ENCODE measurements around the gene PYROXD2.
"Not testable (repeated sequence)": the region's sequence is repeated elsewhere in the genome, so short reads cannot be mapped to it uniquely, and the experiment has no call there.

The PYROXD2 gene

DNA sequence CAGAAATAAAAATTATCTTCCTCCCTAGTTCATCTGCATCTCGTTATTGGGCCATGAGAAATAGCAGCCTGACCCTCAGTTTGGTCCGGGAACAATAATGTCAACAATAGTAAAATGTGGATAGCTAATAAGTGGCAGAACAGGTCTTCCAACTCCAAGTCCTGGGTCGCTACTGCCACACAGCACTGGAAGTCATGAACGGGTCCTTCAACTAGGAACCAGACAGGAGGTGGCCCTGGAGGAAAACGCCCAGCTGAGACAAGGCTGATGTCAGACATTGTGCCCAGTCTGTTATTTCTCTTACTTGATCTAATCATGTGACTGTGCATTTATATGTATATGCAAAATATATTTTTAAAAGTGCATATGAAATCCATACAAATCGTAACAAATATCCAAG is 51.8 kb downstream of the PYROXD2 start:
- no peak for DNase-seq

DNA sequence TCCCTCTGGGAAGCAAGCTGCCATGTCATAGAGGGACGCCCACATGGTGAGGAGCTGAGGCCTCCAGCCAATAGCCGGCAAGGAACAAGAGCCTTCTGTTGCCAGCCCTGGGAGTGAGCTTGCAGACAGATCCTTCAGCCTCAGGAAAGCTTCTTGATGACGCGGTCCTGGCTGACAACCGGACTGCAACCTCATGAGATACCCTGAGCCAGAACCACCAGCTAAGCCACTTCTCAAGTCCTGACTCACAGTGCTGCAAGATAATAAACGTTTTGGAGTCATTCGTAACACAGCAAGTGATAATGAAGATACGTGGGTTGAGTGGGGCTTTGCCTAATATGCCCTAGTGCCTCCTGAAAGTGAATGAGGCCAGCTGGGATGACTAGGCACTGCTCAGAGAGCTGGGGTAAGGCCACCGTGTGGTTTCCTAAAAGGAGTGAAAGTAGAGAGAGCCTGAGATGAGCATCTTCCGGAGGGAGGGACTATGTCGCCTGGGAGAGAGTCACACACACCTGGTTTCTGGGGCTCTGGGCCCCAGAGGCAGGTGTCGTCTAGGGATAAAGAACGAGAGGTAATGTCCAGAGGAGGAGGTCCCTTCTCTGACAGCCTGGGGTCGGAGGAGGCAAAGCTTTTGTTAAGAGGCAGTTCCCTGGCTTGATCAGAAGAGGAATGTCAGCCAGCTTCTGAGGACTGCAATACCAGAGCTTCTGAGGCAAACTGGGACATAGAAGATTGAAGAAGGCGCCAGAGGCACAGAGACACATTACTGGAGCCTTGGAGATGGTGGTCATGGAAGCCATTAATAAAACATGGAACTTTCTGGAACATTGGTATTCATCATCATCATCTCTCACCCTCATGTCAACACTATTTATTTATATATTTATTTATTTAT is 53.6 kb downstream of the PYROXD2 start:
- DNase-seq, result peak; percentile 80

DNA sequence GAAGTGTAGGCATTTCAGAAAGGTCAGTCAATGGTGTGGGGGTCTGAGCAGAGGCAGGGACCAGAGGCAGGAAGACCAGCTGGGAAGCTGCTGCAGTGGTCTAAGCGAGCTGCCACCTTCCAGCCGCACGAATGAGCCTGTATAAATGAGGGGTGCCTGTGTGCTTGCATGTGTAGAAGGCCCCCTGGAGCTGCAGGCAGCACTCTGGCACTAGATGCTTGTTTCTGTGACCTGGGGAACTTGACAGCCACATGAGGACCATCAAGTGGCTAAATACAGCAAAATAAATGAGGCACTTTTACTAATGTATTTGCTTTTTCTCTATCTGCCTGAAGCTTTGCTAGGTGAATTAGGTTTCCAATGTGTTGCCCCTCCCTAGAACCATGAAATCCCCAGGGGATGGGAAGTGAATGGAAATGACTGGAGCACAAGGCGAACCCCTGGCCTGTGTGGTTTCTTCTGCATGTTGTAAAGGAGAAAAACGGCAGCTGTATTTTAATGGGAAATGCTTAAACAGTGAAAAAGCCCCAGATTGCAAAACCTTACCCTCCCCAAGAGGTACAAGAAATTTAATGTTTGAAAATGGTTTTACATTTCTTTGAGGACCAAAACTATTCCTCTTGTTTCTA is 57.7 kb downstream of the PYROXD2 start:
- DNase-seq, result no peak

DNA sequence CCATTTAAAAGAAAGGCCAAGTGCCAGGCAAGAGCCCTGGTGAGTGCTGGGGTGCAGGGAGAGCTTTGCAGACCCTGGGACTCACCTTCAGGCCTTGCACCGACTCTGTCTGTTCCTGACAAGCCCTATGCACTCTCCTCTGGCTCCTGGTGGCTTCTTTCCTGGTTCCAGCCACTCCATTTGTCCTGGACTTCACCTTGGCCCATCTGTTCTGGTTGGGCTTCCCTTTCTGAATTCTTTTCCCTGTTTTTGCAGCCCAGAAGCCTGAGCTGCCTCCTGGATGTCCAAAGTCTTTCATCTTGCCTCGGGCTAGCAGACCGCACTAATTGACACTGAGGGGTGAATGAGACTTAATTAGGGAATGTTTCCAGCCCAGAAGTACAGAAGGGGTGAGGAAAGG is 60.5 kb downstream of the PYROXD2 start:
- DNase-seq, result no peak

DNA sequence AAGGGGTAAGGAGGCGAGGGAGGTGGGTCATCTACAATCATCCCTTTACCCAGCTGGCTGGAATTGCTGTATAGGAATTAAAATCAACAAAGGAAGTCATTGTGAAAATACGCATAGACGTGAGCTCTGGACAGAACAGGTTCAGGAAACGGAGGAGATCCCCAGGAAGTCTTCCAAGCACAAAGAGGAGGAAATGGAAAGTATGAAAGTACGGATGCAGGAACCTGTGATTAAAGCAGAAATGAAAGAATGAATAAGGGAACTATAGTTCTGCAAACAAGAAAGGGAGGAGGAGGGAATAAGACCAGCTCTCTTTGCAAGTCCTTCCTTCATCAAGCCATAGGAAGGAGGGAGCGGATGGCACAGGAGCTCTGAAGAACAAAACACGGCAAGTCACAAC is 61.8 kb downstream of the PYROXD2 start:
- DNase-seq, result no peak

DNA sequence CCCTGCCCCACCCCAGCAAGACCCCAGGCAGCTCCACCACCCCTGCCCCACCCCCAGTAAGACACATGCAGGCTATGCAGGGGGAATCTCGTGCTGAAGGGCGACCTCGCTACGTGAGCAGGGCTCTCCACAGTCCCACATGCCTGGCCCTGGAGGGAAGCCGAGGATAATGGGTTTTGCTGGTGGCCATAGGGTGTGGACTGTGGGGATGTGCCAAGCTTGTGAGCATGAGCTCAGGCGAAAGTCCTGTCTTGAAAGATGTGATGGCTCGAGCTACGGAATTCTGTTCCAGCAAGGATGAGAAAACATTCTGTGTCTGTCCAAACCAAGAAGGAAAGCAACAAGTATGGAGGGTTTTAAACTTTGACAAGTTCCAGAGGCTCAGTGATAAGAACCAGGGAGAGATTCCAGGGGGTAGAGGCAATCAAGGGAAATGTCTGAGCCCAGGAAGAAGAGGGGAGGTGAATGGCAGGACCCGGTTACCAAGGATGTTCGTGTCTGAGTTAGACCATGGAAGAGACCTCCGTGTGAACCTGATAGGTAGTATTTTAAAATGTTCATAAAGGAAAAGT is 63.1 kb downstream of the PYROXD2 start:
- no peak for DNase-seq

DNA sequence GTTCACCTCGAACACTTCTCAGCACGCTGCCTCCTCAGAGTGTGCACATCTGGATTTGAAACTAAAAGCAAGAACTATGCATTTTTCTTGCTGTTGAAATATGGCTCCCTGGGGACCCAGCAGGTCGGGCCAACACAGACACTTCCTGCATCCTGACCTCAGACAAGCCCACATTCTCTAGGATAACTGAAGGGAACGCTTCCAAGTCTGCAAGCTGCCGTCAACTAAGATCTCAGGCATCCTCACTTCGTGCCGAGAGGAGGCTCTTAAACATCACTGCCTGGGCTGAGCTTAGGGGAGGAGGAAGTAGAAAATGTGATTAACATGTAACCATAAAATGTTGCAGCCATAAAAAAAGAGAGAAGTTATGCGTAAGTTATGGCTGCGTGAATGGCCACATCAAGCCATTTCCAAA is 65.5 kb downstream of the PYROXD2 start:
- peak; percentile 83 for DNase-seq

DNA sequence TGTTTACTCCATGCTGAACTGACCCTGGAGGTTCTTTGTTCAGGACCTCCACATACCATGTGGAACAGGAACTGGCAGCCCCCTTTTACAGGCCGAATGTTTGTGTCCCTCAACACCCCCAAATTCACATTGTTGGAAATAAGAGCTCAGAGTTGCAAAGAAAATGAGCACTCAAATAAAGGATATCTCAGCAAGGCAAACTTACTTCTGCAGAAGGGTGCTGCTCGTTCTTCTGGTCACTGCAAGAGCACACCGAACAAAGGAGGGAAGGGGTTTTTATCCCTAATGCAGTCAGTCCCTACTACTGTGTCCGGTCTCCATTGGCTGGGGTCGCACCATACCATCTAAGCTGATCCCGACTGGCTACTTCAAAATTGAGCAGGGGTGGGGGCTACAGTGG is 68.1 kb downstream of the PYROXD2 start:
- no peak for DNase-seq

DNA sequence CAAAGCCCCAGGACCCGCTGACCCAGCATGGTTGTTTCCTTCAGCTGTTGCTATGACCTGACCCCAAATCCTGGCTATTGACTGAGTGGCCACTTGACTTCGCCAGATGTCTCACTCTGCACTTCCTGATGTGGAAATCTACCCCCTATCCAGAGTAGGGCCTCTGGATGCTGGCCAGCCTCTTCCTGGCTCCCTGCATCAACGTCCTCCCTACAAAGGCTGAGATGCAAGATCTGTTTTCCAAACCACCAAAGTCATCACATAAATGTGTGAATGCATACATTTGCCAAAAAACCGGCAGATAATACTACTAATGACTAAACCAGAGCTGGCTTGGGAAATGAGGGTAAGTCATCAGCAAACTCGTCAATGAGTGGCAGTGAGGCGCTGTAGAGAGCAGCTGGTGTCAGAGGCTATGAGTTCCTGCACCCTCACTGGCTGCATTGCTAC is 70.4 kb downstream of the PYROXD2 start:
- no peak for DNase-seq

DNA sequence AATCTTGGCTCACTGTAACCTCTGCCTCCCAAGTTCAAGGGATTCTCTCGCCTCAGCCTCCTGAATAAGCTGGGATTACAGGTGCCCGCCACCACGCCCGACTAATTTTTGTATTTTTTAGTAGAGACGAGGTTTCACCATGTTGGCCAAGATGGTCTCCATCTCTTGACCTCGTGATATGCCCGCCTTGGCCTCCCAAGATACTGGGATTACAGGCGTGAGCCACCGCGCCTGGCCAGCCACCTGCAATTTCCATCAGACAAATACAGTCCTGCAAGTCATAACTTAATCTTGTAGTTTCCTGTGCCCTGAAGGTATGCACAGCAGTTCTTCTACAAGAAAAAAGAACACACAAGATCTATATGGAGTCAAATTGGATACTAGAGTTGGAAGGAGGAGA is 73.3 kb downstream of the PYROXD2 start:
- DNase-seq, result not testable (repeated sequence)

DNA sequence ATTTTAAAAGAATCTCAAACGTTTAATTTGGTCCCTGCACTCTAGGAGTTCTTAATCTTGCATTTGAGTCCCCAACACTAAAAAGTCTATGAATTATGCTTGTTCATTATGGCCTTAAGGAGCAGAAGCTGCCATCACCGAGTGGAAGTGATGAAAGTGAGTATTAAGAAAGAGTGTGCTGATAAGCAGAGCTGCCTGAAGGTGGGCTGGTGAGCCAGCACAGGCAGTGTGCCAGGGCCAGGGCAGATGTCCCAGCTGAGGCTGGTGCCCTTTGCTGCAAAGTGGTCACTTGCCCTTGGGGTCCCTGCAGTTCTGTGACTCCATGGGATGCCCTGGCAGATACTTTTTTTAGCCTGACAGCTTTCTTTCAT is 74.1 kb downstream of the PYROXD2 start:
- DNase-seq, result no peak

DNA sequence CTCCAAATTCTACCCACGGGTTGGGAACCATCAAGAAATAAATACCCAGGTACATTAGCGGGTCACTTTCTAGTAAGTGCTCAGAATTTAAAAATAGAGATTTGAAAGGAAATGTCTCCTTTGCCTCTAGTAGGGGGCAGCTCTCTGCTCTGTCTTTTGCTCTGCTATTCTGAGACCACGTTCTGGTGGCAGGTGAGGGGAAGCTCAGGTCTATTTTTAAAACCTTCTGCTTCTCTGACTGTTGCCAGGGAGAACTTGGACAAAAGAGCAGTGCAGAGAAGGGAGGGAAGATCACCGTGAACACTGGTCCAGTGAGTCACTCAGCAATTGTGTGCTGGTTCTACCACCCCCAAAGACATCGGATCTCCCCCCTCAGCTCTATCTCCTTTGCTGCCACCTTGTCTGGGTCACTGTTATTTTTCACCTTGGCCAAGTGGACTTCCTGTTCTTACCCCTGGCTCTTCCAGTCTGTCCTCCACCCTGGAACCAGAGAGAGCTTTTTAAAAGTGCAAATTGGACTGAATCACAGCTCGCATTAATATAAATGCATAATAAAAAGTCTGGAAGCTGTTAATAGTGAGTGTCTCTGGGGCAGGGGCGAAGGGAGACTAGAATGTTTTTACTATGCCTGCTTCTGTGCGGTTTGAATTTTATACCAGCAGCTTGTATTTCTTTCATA is 74.6 kb downstream of the PYROXD2 start:
- DNase-seq, result no peak

DNA sequence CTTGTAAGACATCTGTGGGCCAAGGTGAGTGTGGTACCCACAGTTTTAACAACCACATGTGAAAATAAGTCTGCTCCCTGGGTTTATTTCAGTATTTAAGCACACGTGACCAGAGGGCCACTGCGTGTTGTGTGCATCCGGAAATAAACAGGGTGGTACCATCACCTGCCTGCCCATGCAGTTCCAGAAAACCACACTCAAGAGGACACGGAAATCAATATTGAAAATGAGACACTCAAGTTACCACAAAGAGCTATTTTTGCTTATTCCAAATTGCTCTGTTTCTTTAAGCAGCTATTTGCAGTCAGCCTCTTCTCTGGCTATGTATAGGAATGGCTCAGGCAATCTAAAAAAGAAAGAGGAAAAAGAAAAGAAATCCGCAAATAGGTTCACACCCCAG is 75.2 kb downstream of the PYROXD2 start:
- no peak for DNase-seq

DNA sequence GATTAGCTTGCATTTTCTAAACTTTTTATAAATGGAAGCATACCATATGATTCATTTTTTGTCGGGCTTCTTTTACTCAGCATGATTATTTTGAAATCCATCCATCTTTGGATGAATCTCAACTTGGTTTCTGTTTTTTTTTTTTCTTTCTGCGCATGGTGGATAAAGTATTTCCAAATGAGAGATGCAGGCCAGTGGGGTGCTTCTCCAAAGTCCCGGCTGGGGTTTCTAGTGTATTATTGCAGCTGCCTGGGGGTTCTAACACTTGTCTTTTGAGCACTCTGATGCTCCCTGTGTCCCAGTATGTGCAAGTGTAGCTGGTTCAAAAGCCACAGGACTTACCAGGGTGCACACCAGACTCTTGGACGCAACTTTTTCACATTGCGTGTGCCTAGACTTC is 76.1 kb downstream of the PYROXD2 start:
- no peak for DNase-seq

DNA sequence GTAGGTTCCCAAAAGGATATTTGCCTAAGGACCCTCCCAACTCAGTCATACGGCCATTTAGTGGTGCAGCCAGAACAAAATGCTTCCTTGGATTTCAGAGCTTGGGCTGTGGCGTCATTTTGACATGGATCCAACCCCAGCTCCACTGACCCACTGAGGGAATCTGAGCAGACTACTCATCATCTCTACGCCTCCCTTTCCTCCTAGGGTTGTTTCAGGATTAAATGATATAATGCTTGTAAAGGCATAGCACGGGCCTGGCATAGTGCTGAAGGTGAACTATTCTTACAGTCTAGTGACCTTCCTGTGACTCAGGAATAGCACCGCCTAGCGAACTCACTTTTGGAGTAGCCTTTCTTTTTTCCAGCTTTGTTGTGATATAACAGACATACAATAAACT is 76.7 kb downstream of the PYROXD2 start:
- DNase-seq, result no peak

DNA sequence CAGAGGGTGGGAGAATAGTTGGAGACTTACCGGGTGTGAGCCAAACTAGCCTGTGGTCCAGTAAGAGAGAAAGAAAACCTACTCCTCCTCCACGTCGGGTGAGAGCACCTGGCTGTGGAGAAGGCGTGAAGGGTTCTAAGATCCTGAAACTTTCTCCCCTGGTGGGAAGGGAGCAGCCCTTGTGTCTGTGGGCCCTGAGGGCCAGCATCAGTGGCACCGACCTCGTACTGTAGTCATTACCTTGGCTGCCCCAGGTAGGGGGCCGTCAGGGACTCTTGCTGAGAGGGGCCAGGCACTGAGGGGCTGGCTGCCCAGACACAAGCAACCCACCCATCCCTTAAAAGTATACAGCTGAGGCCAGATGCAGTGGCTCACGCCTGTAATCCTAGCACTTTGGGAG is 77.5 kb downstream of the PYROXD2 start:
- DNase-seq, result no peak

Data from GOT3 (cell line).